GM19452 (cell line): ENCODE measurements around the gene PAQR7.

Experiments used
- ATAC-seq: cut with Tn5 transposase; IDR thresholded peaks from one replicate; pipeline ENCODE4 v1.9.1; 2021; ENCODE audit not compliant: unreplicated experiment

The PAQR7 gene

GRCh38 chr1:25874209-25874608 is 1.3 kb downstream of the PAQR7 start:
- ATAC-seq: no peak

GRCh38 chr1:25873120-25873519 is 2.4 kb downstream of the PAQR7 start:
- no peak for ATAC-seq

GRCh38 chr1:25872713-25873112 is 2.8 kb downstream of the PAQR7 start:
- no peak for ATAC-seq

DNA sequence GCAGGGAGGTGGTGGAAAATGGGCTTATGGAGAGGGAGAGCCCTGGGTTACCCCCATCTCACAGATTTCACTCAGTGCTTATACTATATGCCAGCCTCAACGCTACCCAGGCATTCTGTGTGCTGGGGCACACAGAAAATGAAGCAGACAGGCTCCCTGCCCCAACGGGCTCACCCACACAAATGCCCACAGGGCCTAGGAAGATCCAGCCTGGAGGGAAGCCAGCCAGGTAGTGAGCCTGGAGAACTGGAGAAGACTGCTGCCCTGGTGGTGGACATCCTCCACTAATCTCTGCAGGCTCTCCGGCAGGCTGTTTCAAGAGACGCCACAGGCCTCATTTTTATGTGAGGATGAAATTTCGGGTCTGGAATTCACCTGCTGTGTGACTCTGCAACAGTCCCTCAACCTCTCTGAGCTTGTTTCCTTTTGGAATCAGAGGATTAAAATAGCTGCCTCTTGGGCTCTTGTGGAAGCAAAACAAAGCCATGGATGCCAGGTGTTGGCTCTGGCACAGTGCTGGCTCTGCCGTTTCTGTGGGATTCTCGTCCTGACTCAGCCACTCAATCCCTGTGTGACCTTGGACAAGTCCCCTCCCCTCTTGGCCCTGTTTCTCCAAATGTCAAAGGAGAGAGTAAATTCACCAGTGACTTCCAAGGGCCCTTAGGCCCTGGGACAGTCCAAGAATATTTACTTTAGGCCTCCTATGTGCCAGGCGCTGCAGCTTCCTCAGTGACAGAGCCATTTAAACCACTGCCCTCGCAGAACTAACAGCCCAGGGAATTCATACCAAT is 3.6 kb downstream of the PAQR7 start:
- ATAC-seq: no peak

DNA sequence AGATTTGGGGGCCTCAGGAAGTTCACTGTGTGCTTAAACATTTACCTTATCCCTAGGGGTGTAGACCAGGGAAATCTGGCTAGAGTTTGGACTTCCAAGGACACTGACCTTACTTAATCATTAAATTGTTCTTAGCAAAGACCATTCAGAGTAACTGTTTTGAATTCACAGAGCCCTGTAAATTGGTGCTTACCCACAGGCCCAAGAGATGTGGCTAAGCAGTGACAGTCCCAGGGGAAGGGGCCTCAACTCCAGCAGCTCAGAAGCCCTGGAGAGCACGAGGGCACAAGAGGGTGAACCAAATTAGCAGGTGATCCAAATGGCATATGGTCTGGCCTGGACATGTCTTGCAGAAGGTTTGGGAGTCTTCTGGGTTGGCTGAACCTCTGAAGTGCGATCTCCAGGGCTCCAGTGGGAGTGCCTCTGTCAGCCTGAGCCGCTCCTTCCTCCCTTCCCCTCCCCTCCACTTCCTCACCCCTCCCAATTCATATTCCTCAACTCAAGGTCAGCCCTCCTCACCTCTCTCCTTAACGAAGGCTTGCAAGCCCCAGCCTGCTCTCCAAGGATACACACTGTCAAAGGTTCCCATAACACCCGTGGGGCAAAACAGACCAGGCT is 4.3 kb downstream of the PAQR7 start:
- no peak for ATAC-seq

- no peak for ATAC-seq
Measured at GRCh38 chr1:25870614-25871013, 4.9 kb downstream of the PAQR7 start.

- ATAC-seq: no peak
Measured at GRCh38 chr1:25869909-25870606, 5.5 kb downstream of the PAQR7 start.

- ATAC-seq: no peak
Measured at GRCh38 chr1:25867210-25867991, 8.1 kb downstream of the PAQR7 start.

GRCh38 chr1:25866288-25866687 is 9.2 kb downstream of the PAQR7 start:
- no peak for ATAC-seq

- ATAC-seq: no peak
Measured at GRCh38 chr1:25864434-25864833, 11.1 kb downstream of the PAQR7 start.

DNA sequence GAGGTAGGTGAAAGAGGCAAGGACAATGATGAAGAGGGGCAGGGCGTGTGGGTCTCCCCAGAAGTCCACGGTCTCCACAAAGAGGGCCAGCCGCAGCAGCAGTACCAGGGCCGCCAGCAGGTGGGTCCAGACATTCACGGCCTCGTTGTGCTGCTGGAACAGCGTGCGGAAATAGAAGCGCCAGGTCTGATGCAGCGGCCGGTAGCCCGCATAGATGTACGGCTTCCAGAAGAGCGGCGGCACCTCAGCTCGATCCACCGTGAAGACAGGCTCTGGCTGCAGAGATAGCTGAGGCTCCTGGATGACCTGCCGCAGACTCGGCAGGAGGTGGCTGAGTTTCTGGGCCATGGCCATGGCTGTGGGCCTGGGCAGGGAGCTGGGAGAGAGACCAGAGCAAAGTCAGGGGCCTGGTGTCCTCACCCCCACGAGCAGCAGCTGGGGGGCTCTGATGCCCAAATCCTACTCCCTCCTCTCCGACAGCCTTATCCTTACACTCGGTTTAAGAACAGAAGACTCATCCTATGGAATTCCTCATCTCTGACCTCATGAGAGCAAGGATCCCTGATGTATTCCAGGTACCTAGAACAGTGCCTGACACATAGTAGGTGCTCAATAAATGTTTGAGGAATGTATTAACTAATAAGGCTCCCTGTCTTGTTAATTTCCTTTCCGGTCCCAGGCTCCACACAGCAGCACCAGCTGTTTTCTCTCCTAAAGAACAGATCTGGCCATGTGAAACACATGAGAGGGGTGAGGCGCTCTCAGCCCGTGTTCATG is 11.8 kb downstream of the PAQR7 start:
- no peak for ATAC-seq

DNA sequence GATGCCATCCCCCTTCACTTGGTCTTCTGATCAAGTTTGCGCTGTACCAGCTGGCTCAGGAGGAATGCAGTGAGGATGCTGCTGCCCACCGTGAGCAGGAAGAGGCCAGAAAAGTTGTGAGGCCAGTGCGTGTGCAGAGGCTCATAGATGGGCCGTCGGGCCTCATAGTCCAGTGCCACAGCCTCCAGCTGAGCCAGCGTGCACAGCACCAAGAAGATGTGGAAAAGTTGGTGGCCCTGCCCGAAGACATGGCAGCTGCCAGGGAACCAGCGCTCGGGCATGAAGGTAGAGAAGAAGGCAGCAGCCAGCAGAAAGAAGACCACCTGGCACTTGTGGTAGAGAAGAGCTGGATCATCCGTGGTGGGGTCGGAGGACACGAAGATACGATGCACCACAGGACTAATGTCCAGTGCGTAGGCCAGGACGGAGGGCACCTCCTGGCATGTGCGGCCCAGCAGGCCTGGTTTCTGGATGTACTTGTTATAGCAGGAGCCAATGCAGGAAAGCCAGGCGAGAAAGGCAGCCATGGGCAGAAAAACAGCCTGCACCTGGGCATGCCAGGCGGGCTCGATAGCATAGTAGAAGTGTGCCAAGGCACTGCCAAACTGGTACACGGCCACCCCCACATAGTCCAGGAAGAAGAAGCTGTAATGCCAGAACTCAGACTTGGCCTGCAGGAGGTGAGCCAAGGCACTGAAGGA is 12.6 kb downstream of the PAQR7 start:
- no peak for ATAC-seq

- ATAC-seq: no peak
Measured at GRCh38 chr1:25861316-25862286, 13.9 kb downstream of the PAQR7 start.

DNA sequence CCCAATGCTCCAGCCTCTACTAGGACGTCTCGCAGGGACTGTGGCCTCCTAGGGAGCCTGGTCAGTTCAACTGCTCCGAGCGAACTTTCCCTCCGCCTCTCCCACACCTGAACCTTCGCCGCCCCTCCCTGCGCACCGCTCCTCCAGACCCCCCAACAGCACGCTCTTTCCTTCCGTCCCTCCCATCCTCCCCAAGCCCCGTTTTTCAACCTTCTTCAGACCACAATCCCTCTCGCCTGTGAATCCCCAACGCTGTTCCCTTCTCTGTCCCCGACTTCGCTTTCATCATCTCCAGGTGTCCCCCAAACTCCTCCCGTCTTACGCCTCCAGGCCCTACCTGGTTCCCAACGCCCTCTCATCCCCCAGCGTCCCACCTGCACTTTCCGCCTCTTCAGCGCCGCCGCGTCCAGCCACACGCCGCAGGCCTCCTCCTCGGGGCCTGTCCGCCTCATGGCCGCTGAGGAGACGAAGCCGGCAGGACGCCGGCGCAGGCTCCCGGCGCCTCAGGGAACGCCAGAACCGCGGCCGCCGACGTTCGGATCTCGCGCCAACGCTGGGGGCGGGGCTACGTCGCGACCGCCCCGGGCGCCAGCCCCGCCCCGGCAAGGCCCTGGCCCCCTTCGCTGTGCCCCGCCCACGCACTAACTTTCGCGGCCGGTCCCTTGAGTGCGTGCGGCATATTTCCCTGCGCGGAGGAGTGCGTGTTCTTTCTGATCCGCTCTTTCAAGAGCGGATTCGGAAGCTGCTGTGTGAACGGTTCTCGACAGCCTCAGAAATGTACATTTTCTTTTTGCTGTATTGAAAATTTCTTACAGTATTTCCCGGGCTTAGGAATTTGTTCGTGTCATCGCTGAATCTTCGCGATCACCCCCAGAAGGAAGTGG is 16.4 kb downstream of the PAQR7 start, which contains the start of gene AUNIP:
AUNIP (minus strand) TSS at position 552 of the 884 bp plus-strand sequence; CDS start at position 452, 100 bp downstream.
- peak; percentile 82 for ATAC-seq

GRCh38 chr1:25858494-25858893 is 17.0 kb downstream of the PAQR7 start:
- ATAC-seq: no peak

- ATAC-seq: no peak
Measured at GRCh38 chr1:25856856-25857255, 18.7 kb downstream of the PAQR7 start.

GRCh38 chr1:25854554-25854953 is 21.0 kb downstream of the PAQR7 start:
- no peak for ATAC-seq

- no peak for ATAC-seq
Measured at GRCh38 chr1:25848531-25848930, 27.0 kb downstream of the PAQR7 start.
